ENCODE results near the gene RAB3B.

DNA sequence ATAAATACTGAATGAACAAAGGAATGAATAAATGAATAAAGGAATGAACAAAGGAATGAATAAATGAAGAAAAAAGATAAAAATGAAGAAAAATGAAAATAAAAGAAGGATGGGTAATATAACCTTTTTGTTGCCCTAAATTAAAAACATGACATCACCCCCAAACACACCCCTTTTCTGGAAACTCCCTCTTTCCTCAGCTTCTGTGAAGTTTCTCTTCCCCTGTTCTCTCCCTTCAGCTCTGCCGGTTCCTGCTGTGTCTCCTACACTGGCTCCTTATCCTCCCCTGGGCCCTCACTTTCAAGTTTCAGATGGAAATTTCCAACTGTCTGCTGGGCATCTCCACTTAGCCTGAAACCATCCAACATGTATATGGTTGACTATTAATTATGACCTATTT lies 37.9 kb downstream of the RAB3B start:
- no peak for TF ChIP-seq POLR2A (IDR thresholded peaks at IDR 0.05)
- TF ChIP-seq CTCF (IDR thresholded peaks at IDR 0.05) = no peak

All from heart left ventricle (tissue), 13 donors.